ENCODE measurements around the gene APOD.

APOD gene

DNA sequence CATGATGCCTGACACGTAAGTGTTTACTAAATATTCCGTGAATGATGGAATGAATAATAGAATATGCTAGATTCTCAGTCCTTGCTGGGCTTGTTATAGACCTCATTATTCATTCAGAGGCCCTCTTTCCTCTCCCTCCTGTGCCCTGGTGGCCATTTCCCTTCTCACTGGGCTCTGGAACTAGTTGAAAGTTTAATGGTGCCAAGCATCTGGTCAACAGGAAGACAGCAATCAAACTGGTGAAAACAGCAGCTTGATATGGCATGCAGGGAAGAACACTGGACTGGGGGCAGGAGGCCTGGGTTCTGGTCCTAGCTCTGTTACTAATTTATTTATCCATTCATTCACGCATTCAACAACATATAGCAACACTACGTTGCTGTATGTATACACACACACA is 3.7 kb upstream of the APOD start:
- no peak for DNase-seq (ENCODE audit: low read depth)

DNA sequence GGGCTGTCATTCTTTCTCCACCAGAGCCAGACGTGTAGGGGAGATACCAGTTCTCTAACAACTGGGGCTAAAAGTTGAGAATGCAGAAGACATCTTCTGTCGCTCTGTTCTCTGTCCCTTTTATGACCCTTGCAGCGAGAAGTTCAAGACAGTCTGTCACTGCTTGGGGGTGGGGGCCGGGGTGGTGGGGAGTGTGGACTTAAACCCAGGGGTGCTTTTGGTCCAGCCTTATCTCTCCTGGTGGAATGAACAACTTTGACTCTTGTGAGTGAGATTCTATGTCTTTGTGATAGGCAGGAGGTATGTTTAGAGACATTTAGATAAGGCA is 767 bp upstream of the APOD start:
- DNase-seq (ENCODE audit: low read depth): no peak

DNA sequence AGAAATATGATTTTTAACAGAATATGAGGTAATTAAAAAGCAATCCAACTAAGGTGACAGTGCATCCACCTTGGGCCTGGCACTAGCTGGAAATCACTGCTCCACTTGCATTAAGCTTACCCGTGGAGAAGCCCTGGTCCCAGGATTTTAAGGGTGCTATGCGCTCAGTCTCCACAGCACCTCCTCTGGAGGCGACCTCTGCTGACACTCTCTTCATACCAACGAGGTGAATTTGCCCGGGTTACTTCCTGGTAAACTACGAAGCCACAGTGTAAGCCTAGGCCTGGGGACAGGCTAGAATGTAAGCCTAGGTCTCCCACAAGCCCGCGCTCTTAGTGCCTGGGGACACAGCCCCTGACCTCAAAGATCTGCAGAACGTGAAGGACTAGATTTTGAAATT is 793 bp downstream of the APOD start:
- DNase-seq (ENCODE audit: low read depth): no peak

DNA sequence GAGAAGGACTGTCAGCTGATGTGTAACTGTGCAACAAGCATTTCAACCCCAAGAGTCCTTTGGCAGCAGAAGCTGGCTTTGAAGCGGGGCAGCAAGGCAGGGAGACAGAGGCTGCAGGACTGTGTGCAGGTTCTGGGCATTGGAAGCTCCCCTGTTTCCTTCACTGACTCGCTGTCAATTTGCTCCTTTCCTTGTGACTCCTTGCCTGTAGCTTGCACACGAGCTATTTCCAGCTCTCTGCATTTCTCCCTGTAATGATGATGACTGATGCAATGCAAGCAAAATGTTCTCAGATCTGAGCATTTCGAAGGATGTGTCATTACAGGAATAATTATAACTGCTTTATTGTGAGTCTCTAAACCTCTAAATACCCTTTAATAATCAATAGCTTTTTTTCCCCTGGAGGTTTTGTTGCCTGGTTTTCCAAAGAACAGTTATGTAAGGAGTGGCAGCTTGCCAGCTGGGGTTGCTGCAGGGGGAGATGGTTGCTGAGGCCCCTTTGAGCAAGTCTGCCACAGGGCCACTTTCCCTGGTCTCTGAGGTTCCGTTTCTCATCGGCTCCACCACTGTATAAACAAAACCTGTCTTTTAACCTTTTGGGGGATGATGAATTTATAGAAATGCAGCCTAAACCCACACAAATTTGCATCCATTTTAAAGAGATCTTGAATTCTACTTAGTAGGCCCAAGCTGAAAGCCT is 2.8 kb downstream of the APOD start:
- DNase-seq (ENCODE audit: low read depth): peak; percentile 42

DNA sequence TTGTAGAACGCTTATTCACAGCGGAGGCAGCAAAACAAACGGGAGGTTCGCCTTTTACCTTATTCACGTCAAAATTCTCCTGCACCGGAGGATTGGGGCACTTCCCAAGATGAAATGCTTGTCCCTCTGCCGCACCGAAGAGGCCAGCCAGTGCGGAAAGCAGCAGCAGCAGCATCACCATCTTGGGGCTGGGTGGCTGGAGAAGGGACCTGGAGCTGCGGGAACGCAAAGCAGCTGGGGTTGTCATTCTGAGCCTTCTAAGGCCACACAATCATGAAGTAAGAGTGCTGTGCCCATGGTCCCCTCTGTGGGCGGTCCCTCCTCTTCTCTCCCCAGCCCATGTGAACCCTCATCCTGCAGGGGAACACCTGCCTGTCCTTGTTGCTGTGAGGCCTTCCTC is 4.5 kb downstream of the APOD start:
- DNase-seq (ENCODE audit: low read depth): no peak

DNA sequence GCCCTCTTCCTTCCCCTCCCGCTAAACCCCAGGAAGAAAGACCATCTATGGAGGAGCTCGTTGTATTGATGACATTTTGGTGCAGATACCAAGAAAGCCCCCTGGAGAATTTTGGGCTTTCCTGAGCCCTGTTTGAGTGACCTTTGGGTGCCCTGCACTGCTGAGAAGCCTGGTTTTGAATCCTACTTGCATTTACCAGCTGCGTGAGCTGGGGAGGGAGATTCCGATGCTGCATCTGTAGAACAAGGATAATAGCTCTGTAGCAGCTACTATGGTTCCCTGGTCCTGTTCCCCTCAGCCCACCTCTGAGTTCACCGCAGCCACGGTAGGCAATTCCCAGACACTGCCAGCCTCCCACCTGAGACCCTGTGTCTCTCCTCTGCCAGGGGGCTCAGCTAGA is 5.2 kb downstream of the APOD start:
- no peak for DNase-seq (ENCODE audit: low read depth)

DNA sequence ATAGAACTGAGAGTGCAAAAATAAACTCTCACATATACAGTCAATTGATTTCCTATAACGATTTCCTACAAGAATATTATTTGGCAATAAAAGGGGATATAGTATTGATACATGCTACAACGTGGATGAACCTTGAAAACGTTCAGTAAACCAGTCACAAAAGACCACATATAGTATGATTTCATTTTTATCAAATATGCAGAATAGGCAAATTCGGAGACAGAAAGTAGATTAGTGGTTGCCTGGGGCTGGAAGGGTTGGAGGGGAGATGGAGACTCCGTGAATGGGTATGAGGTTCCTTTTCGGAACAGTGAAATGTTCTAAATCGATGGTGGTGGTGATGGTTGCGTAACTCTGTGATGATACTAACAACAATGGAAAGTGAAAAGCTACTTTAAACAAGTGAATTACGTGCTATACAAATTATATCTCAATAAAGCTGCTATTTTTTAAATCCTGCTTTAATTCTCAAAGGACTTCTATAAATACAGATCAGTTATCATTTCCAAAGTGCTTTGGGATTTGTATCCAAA is 6.0 kb downstream of the APOD start:
- DNase-seq (ENCODE audit: low read depth): no peak

DNA sequence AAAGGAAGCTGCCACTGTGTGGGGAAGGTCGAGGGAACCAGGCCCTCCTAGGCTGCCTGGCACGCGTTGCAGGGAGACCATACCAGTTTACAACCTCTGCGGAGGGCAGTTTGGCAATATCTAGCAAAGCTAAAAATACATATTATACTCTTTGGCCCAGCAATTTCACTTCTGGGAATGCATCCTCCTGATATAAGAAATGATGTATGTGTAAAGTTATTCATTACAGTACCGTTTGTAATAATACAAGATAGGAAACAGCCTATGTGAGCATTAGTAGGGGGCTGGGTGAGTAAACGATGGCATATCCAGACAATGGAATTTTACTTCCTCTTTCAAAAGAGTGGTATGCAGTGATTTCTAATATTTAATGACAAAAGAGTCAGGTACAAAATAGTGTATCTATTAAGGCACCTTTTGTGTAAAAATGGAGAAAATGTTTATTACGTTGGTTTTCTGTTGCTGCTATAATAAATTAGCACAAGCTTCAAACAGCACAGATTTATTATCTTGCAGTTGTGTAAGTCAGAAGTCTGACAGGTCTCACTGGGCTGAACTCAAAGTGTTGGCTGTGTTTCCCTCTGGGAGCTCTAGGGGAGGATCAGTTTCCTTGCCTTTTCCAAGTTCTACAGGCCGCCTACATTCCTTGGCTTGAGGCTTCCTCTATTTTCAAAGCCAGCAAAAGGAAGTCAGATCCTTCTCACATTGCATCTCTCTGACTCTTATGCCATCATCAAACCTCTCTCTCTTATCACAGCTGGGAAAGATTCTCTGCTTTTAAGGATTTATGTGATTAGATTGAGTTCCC is 9.0 kb downstream of the APOD start:
- DNase-seq (ENCODE audit: low read depth): no peak

DNA sequence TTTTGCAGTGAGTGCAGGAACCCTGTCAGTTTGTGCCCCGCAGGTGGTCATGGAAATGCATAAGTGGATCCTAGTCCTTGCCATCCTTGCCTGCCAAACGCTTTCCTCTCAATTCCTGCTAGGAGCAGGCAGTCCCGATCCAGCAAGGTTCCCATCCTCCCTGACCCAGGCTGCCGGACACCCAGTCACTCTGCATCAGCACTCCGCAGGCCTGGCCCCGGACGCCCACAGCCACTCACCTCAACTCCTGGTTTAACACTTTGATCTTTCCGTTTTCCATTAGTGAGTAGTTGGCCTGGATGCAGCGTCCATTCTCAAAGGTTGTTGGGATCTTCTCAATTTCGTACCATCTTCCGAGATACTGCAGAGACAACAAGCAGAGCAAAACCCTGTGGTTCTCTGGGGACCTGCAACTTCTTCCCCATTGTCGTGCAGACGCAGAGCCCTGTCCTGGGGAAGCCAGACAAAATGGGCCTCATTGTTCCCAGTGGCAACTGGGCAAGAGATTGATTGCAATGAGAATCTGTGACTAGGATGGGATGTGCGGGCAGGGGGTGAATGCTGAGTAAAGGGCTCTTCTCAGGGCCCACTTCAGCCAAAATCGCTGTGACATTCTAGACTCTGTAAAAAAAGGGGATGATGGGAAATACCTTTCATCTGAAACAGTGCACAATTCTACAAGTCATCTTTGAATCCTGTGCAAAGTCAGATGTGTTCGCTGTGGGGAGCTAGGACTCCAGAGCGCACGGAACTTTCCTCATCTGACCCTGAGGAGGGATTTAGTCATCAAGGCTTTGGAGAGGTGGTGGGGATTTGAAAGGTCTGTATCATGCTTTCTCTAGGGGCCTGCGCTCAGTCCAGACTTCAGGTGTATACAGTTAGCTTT is 9.9 kb downstream of the APOD start:
- DNase-seq (ENCODE audit: low read depth): no peak

DNA sequence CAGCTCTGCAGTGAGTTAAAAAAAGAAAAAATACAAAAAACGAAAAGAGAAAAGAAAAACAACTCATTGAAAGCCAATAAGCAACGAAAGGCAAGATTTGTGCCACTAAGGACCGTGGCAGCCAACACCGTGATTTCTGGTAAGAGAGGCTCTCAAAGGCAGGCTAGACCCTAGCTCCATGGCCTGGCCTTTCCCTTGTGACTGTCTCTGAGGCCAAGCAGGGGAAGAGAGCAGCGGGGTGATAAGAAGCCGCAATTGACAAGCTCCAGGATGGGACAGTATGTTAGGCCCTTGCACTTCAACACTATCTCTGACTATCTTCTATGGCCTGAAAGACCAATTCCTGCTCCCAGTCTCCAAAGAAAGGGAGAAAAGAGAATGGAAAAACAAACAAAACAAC is 12.4 kb downstream of the APOD start:
- no peak for DNase-seq (ENCODE audit: low read depth)

DNA sequence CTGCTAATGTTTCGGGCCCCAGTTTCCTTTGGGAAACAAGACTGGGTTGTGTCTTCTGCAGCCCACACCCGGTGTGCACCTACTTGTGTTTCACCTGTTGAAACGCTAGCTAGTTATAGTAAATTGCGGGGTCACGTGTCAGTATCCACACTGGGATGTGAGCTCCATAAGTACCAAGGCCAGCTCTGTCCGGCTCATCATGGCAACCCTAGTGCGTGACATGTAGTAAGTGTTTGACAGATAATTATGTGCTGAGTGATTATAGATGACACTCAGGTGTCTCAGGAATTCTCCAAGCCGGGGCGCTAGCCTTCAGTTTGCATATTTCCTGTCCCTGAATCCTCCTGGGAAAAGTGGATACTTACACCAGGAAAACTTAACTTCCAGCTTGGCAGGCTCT is 12.8 kb downstream of the APOD start:
- DNase-seq (ENCODE audit: low read depth): no peak

DNA sequence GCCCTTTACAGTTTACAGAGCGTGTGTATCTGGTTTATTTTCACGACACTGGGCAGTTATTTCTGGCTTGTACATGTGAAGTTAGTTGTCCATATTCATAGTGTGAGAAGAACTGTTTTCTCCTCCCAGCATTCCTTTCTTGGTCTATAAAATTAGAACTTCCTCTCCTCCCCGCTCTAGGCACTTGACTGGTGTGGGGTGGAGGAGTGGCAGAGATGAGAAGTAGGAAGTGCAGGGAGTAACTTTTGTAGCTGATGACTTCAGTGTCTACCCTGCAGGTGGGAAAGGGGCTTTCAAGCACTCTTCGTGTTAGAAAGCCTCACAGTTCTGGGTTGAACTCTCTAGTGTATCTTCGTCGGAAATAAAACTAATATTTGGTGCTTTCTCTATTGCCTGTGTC is 13.4 kb downstream of the APOD start:
- DNase-seq (ENCODE audit: low read depth): no peak

DNA sequence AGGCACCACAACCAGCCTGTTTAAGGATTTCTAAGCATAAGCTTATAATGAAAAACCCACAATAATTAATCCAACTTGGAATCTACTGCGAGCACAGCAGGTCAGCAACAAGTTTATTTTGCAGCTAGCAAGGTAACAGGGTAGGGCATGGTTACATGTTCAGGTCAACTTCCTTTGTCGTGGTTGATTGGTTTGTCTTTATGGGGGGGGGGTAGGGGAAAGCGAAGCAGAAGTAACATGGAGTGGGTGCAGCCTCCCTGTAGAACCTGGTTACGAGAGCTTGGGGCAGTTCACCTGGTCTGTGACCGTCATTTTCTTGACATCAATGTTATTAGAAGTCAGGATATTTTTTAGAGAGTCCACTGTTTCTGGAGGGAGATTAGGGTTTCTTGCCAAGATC is 15.1 kb downstream of the APOD start:
- no peak for DNase-seq (ENCODE audit: low read depth)

DNA sequence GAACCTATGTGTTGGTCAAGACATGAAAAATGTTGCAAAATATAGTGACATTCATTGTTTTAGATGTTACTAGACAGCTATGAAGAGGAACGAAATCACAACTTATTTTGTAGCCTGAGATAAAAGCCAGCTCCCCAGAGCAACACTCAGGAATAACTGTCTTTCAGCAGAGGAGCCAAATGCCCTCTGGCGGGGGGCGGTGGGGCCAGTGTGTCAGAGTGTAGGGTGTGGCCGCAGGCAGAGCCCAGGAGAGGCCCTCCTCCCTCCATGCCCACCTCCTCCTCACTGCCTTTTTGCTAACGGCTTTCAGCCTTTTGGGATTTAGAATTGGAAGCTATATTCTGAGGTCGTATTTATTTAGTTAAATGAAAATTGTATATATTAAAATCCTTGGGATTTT is 16.9 kb downstream of the APOD start:
- no peak for DNase-seq (ENCODE audit: low read depth)

DNA sequence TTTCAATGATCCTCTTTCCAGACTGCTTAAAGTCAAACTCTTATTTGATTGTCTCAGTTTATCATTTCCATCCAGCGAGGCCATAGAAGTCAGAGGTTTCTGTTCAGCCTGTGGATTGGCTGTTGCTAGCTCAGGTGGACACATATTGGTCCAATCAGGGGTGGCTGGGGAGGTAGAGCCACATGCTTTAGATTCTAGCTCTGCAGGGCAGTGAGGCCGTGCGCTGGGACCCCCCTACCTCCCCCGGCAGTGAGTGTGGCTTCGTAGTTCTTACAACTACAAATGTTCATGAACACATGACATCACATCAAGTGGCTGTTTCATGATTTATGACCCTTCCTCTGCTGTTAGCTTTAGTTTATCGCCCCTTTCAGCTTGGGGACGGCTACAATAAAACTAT is 18.0 kb downstream of the APOD start:
- no peak for DNase-seq (ENCODE audit: low read depth)

DNA sequence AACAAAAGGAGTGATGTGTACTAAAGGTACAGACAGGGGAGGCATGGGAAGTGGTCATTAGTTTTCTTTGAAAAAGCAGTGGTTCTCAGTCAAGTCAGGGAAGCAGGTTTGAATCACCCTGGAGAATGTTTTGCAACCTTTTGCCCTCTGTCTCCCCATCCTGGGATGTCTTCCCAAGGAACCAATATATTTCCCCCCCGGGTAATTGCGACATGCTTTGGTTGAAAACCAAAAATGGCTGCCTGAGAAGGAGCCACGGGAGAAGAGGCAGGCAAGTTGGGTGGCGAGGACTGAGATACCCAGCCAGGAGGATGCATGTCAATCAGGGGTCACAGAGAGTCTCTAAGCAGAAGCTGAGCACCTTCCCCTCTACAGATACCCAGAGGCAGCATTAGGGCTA is 20.4 kb downstream of the APOD start:
- DNase-seq (ENCODE audit: low read depth): no peak

DNA sequence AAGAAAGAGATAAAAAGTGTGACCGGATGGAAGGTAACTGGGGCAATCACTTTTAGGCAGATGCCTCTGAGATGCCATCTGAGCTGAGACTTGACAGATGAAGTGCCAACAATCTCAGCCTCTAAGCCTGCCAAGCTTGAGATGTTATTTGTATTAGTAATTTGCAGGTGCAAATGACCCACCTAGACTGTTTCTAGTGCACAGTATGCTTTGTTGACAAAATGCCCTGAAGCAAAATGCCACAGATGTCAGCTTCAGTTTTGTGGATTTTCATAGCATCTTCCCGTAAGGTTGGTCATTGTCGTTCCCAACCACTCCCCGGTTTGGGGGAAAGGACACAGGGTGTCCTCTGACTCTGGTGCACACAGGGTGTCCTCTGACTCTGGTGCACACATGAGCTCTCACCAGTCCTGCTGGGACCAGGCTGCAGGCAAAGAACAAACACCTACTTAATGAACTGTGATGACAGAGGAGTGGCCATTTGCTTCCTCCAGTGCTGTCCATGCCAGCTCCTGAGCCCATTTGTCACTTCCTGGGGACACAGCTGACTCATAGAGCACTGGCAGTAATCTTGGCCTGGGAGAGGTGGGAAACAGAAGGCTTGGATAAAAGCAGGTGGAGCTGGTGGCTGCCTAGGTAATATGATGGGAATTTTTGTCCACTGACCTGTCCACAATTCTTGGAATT is 23.9 kb downstream of the APOD start:
- DNase-seq (ENCODE audit: low read depth): no peak

DNA sequence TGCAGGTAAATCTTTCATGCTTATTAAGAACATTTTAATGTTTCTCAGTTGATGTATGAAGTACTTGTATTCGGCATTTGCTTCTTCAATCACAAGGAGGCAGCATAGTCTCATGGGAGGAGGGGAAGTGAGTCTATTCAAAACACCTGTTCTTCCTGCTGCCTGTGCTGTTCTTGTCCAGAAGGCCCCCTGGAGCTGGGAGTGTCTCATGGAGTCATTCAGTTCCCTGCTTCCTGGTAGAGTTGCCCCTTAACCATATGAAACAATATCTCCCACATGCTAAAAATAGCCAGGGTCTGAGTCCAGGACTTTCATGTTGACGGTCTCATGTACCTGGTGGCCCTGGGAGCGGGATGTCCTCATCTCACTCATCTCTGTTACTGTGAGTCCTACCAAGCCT is 25.1 kb downstream of the APOD start:
- no peak for DNase-seq (ENCODE audit: low read depth)

DNA sequence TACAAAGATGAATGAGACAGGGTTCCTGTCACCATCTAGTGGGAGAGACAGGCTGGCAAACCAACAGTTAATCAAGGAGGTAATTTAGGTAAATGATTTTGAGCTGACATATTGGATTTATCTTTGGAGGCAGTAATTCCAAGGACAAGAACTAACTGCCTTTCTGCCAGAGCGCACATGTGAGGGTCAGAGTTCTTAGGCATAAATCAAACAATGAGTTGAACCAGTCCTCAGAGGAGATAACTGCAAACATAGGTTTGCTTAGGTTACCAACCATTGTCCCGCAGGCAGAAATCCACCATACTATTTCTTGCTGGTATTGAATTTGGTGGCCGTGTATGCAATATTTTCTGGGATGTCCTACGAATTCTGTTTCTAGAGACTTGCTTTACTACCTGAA is 26.4 kb downstream of the APOD start:
- no peak for DNase-seq (ENCODE audit: low read depth)

DNA sequence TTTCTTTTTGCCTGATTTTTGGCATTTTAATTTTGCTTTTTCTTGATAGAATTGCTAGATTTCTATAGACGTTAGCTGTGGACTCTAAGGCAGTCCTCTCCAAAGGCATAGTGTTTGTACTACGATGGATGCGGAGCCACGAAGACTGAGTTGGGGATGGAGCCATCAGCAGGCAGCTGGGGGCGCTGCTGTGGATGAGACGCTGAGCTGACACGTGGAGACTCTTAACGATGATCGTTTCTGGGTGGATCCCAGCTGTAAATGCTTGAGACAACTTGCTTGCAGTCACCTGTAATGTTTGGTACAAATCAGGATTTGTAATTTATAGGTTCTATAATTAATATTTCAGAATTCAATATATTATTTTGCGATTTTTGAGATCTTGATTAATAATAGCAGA is 27.4 kb downstream of the APOD start:
- DNase-seq (ENCODE audit: low read depth): no peak

DNA sequence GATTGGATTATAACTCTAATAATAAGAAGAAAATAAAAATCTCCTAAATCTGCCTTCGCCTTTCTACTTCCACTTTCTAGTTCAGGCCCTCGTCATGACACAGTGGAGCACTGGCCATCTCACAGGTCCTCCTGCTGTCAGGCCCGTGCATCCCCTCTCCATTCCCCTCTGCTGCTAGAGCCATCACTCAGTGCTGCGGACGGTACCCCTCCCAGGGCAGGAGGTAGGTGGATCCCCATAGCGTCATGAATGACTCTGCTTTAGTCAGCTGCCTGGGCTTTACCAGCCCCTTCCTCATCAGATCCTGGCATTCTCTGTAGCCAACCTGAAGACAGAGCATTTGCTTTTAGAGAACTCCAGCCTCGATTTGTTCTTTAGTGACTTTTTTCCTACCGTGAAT is 28.6 kb downstream of the APOD start:
- DNase-seq (ENCODE audit: low read depth): no peak

DNA sequence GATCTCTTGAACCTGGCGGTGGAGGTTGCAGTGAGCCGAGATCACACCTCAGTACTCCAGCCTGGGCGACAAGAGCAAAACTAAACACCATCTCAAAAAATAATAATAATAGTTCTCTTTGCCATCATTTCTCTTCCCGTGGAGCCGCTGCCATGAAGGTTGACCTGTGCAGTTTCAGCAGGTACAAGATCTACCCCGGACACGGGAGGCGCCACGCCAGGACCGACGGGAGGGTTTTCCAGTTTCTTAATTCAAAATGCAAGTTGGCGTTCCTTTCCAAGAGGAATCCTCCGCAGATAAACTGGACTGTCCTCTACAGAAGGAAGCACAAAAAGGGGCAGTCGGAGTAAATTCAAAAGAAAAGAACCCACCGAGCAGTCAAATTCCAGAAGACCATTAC is 29.3 kb downstream of the APOD start:
- no peak for DNase-seq (ENCODE audit: low read depth)

Measured in GM04504 (cell line).